ENCODE measurements around the gene ZAR1L.
A peak's percentile ranks its signal among the peaks of the same experiment; 100 is the strongest.
"Not testable (repeated sequence)": the region's sequence is repeated elsewhere in the genome, so short reads cannot be mapped to it uniquely, and the experiment has no call there.

The ZAR1L gene

DNA sequence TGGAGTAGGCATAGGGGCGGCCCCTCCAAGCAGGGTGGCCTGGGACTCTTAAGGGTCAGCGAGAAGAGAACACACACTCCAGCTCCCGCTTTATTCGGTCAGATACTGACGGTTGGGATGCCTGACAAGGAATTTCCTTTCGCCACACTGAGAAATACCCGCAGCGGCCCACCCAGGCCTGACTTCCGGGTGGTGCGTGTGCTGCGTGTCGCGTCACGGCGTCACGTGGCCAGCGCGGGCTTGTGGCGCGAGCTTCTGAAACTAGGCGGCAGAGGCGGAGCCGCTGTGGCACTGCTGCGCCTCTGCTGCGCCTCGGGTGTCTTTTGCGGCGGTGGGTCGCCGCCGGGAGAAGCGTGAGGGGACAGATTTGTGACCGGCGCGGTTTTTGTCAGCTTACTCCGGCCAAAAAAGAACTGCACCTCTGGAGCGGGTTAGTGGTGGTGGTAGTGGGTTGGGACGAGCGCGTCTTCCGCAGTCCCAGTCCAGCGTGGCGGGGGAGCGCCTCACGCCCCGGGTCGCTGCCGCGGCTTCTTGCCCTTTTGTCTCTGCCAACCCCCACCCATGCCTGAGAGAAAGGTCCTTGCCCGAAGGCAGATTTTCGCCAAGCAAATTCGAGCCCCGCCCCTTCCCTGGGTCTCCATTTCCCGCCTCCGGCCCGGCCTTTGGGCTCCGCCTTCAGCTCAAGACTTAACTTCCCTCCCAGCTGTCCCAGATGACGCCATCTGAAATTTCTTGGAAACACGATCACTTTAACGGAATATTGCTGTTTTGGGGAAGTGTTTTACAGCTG is at the start of gene ZAR1L, which contains the start of gene BRCA2:
Gene ZAR1L, minus strand, starts transcription at position 126 of the 790 bp plus-strand sequence. CDS start 3,438 bp downstream, outside the sequence.
Gene BRCA2, plus strand, starts transcription at position 271 of the 790 bp plus-strand sequence. CDS start 953 bp downstream, outside the sequence.
- DNase-seq: peak; percentile 58

GRCh38 chr13:32362574-32362973 is 47.4 kb upstream of the ZAR1L start:
- DNase-seq: no peak

DNA sequence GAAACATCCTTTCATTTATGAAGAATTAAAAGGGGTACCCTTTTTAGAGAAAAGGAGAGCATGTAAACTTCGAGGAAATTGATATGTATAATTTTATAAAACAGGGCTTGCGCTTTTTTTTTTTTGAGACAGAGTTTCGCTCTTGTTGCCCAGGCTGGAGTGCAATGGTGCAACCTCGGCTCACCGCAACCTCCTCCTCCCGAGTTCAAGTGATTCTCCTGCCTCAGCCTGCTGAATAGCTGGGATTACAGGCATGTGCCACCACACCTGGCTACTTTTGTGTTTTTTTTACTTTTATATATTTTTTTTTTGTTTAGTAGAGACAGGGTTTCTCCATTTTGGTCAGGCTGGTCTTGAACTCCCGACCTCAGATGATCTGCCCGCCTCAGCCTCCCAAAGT is 40.8 kb upstream of the ZAR1L start:
- DNase-seq: not testable (repeated sequence)

GRCh38 chr13:32354040-32354439 is 38.9 kb upstream of the ZAR1L start:
- DNase-seq: no peak

- not testable (repeated sequence) for DNase-seq
Observed at GRCh38 chr13:32350839-32351441, 35.8 kb upstream of the ZAR1L start.

DNA sequence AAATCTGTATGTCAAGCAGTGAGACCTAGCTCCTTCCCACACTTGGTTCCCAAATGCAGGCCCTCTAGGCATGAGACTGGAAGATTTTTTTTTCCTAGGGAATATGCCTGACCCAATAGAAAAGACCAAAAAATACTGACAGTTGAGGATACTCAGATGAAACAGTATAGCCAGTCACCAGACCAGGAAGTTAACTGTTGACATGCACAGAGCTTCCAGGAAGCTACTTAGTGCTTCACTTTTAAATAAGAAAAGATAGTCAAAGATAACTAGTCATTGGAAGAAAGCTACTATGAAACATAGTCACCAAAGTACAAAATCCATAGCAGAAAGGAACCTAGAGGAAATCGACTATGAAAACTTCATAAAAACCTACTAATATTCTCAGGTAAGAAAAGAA is 32.5 kb upstream of the ZAR1L start:
- DNase-seq: no peak

- DNase-seq: no peak
Observed at GRCh38 chr13:32340914-32341313, 25.8 kb upstream of the ZAR1L start.

DNA sequence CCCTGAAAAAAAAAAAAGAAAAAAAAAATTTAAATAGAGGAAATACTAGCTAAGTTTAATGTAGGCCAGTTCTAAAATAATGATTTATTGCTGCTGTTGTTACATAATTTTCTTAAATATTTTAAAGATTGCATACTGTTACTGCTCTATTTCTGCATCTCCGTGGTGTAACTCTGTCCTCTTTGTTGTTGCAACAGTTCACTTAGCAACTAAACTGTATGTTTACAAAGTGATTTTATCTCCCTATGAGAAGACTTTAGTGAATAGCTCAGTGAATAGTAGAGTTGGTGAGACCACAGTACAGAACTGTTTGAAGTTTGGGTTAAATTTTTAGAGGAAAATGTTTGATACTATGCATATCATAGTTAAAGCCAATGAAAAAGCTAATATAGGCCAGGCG is 19.5 kb upstream of the ZAR1L start:
- DNase-seq: no peak

DNA sequence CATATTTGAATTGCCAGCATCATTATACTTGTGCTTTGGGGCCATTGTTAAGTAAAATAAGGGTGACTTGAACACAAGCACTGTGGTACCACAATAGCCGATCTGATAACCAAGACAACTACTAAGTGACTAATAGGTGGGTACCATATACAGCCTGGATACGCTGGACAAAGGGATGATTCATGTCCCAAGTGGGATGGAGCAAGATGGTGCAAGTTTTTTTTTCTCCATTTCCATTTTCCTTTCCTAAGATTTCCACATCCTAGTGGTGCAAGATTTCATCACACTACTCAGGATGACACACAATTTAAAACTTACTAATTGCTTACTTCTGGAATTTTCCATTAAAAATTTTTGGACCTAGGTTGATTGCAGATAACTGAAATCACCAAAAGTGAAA is 15.3 kb upstream of the ZAR1L start:
- no peak for DNase-seq

GRCh38 chr13:32323912-32324311 is 8.7 kb upstream of the ZAR1L start:
- no peak for DNase-seq

DNA sequence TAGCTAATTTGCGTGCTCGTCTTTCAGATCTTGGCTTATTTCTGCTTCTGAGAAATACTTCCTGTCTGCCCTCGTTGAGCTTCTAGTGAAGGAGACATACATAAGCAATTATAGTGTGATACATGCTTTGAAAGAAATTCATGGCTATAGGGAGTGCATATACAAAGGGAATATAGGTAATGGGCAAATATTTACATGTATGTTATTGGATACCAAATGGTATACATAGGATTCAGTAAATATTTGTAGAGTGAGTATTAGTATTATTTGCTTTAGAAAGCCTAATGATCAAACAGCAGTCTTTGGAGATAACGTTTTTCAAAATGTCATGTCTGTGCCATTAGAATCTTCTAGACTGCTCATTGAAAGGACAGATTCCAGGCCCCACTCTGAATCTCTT is 5.4 kb upstream of the ZAR1L start:
- DNase-seq: no peak

- DNase-seq: no peak
Observed at GRCh38 chr13:32317716-32318465, 2.7 kb upstream of the ZAR1L start.

- DNase-seq: no peak
Observed at GRCh38 chr13:32316501-32316900, 1.3 kb upstream of the ZAR1L start.

GRCh38 chr13:32316028-32316339 is 821 bp upstream of the ZAR1L start:
- DNase-seq: no peak

- no peak for DNase-seq
Observed at GRCh38 chr13:32314271-32315237, 609 bp downstream of the ZAR1L start.

GRCh38 chr13:32311188-32311897 is 3.8 kb downstream of the ZAR1L start:
- DNase-seq: no peak

DNA sequence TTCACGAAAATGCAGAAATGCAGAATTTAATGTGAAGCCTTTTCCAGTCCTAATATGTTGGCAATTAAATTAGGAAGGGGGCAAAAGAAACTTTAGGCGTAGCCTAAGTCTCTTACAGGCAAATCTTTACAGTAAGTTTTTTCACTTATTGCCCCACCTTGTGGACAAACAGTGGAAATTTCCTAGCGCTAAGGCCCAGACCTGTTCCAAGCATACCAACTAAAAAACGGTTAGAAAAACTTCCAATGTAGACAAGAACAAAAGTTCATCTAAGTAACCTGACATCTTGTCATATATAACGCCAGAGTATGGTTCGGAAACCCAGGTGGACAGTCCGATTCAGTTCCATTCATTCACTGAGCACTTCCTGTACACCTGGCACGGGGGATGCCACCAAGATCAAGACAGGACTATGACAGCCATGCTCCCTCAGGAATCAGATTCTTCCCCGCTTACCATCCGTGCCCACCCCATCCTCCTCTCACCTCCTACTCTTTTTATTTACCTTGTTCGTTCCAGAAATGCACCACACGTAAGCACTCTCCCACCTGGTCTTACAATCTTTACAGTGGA is 4.9 kb downstream of the ZAR1L start:
- DNase-seq: peak; percentile 28

DNA sequence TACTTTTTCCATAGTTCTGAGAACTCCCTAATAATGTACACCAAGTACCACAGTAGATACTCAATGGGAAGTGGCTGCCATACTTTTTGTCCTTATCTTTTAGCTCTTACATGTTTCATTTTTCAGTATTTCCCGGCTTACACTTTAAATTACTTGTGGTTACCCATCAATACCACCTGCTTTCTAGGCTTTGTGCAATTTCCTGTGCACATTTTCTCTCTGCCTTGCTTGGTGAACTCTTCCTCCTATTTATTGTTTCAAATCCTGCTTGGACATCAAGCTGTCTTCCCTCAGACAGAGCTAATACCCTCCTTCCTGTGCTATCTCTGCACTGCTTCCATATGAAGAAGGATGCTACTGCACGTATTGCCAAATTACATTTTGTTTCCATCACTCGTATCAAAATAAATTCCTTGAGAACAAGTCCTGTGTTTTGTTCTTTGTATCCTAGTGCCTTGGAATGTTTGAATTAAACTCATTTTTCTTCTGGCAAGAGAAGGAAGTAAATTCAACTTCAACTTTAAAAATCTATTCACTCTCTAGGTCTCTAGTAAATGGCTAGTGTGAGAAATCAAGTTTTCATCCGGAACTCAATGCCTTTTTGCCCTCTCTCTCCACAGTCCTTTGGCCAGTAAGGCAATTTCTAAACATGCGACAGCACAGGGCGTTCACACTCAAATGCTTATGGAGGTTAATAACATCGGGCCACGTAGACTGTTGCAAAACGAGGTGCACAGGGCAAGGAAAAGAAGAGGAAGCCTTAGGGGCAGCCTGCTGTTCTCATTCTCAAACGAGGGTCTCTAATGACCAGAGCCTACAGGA is 5.6 kb downstream of the ZAR1L start:
- DNase-seq: no peak

DNA sequence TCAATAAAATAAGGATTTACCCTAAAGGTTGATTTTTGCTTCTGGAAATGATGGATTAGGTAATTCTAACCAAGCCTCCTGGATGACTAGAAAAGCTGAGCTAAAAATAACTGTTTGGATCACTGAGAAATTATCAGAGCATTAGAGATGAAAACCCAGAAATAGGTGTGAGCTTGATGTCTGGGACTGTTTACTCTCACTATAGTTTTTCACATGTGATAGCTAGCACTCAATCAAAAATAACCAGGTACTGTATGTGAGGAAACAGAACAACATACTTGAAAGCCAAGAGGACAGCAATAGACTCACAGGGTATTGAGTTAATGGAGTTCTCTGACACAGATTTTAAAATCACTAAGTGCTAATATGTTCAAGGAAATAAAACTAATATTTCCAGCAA is 9.5 kb downstream of the ZAR1L start:
- DNase-seq: no peak

DNA sequence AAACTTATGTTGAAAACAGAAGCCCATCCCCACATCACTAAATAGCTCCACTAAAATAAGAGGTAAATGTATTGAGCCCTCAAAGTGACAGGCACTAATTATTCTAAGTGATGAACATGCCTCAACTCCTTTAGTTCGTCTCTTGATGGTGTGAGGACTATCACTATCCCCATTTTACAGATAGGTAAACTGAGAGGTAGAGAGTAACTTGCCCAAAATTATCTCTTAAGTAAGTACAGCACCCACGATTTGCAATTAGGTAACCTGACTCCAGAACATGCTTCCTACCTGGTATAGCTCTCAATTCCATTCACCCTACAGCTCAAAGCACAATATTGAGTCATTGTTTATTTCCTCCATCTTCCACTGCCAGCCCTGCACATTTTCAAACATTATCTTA is 12.7 kb downstream of the ZAR1L start:
- no peak for DNase-seq

DNA sequence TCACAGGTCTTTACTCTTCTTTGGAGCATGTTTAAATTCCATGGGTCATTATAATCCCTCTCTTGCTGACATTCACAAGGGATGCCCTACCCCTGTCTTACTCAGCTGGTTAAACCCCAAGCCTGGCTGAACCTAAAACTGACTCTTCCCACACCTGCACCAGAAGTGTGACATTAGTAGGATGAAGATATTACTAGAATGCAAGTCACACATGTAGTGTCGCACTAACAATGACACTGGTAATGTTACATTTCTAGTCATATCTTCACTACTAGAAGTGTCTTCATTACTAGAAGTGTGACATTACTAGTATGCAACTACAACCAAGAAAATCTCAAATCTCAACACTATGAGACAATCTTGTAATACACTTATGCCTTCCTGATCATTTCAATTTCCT is 14.2 kb downstream of the ZAR1L start:
- DNase-seq: no peak

Data from NCI-H1105 treated with DMSO at 0.1 percent for 48 hours (cell line).